B cell (primary cell): Measurements from ENCODE around the gene ZSWIM2.

Source experiments
- CTCF ChIP-seq: fragments of 200-600 bp; IDR thresholded peaks from one replicate; pipeline ENCODE4 v1.8.0; 2022; ENCODE audit warnings: antibody characterized with exemption, mild to moderate bottlenecking
- EZH2 ChIP-seq: IDR thresholded peaks from 2 replicates; pipeline ENCODE4 v1.6.1; 2012; ENCODE audit warnings: borderline replicate concordance, low read depth, mild to moderate bottlenecking, moderate library complexity, low read length; ENCODE audit not compliant: insufficient read depth, poor library complexity, severe bottlenecking

DNA sequence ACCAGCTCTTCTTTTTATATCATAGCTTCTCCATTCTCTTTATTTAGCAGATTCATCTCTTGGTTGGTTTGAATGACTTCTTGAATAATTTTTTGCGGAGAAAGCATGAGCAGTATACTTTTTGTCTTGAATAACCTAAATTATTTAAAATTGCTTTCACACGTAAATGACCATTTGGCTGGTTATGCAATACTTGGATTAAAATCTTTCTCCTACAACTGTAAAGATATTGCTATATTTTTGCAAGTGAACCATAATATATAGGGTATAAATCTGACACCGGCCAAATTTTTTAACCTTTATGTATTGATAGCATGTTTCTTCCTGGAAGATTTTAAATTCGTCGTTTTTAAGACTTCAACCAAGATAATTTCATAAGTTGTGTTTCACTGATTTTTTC lies 6.2 kb upstream of the ZSWIM2 start:
- TF ChIP-seq CTCF: no peak
- no peak for TF ChIP-seq EZH2
